ENCODE measurements around the gene GGTLC3. TPM values are rescaled to one million over a fixed set of nuclear protein-coding genes. Genes with fewer than 3 reads are reported as not detected.
"Not testable (repeated sequence)": the region's sequence is repeated elsewhere in the genome, so short reads cannot be mapped to it uniquely, and the experiment has no call there.

The GGTLC3 gene
- total RNA-seq, 2 donors from 2014 or later: not detected

- not testable (repeated sequence) for H3K4me3 Mint-ChIP-seq; DNase-seq; H3K9me3 Mint-ChIP-seq; H3K27me3 Mint-ChIP-seq (ENCODE audit: low read depth); H3K36me3 Mint-ChIP-seq (ENCODE audit: insufficient read depth in 2 of 2); H3K27ac Mint-ChIP-seq; H3K4me1 Mint-ChIP-seq (ENCODE audit: low read depth); ATAC-seq (replicated peaks in 1 of 2)
These were observed 15.7 kb upstream of the GGTLC3 start for GRCh38 chr22:18533633-18534032.

GRCh38 chr22:18529416-18530145 is 11.6 kb upstream of the GGTLC3 start:
- not testable (repeated sequence) for H3K36me3 Mint-ChIP-seq (ENCODE audit: insufficient read depth in 2 of 2); H3K27me3 Mint-ChIP-seq (ENCODE audit: low read depth); DNase-seq; H3K4me3 Mint-ChIP-seq; H3K4me1 Mint-ChIP-seq (ENCODE audit: low read depth); H3K27ac Mint-ChIP-seq; H3K9me3 Mint-ChIP-seq
- peak; percentile 14 to 15 for ATAC-seq (replicated peaks in 1 of 2)

GRCh38 chr22:18528597-18529415 is 10.8 kb upstream of the GGTLC3 start:
- ATAC-seq (replicated peaks in 1 of 2) (peak; percentile 82 to 83), DNase-seq (peak; percentile 85 to 94)
- H3K36me3 Mint-ChIP-seq (ENCODE audit: insufficient read depth in 2 of 2); H3K9me3 Mint-ChIP-seq; H3K27me3 Mint-ChIP-seq (ENCODE audit: low read depth); H3K27ac Mint-ChIP-seq; H3K4me1 Mint-ChIP-seq (ENCODE audit: low read depth): not testable (repeated sequence)
- peak overlapping the region in 1 of 2 donors; percentile 52 for H3K4me3 Mint-ChIP-seq

- ATAC-seq (replicated peaks in 1 of 2): peak; percentile 18 to 21
- not testable (repeated sequence) for H3K4me1 Mint-ChIP-seq (ENCODE audit: low read depth); DNase-seq; H3K9me3 Mint-ChIP-seq; H3K27ac Mint-ChIP-seq; H3K27me3 Mint-ChIP-seq (ENCODE audit: low read depth); H3K36me3 Mint-ChIP-seq (ENCODE audit: insufficient read depth in 2 of 2)
- peak within 1 kb of the TSS in 1 of 2 donors; percentile 34 for H3K4me3 Mint-ChIP-seq
These were observed 10.0 kb upstream of the GGTLC3 start, which contains the start of gene TMEM191B for GRCh38 chr22:18527752-18528596. Gene TMEM191B, plus strand, starts transcription at chr22:18527802. Its CDS starts 179 bp downstream, at chr22:18527981.

- not testable (repeated sequence) for H3K27me3 Mint-ChIP-seq (ENCODE audit: low read depth); H3K9me3 Mint-ChIP-seq; ATAC-seq (replicated peaks in 1 of 2); DNase-seq; H3K36me3 Mint-ChIP-seq (ENCODE audit: insufficient read depth in 2 of 2); H3K4me3 Mint-ChIP-seq; H3K4me1 Mint-ChIP-seq (ENCODE audit: low read depth); H3K27ac Mint-ChIP-seq
These were observed 5.4 kb upstream of the GGTLC3 start for GRCh38 chr22:18523328-18523727.

DNA sequence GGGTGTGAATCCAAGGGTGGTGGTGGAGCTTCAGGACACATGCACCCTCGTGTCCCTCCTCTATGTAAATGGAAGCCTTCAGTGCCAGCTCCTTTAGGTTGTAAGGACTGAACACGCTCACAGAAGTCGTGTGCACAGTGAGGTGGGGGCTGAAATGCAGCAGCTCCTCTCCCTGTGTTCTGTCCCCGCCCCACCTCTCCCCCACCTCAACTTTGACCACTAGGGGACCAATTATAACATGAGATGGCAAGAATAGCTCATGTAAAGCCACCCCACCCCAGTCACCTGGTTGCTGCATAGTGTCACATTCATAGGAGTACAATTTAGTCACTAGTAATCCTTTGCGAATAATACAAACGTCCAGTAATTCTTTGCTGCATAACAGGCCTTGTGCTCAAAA is 4.8 kb upstream of the GGTLC3 start:
- not testable (repeated sequence) for DNase-seq; H3K9me3 Mint-ChIP-seq; H3K27me3 Mint-ChIP-seq (ENCODE audit: low read depth); H3K27ac Mint-ChIP-seq; H3K4me1 Mint-ChIP-seq (ENCODE audit: low read depth); ATAC-seq (replicated peaks in 1 of 2); H3K4me3 Mint-ChIP-seq; H3K36me3 Mint-ChIP-seq (ENCODE audit: insufficient read depth in 2 of 2)

DNA sequence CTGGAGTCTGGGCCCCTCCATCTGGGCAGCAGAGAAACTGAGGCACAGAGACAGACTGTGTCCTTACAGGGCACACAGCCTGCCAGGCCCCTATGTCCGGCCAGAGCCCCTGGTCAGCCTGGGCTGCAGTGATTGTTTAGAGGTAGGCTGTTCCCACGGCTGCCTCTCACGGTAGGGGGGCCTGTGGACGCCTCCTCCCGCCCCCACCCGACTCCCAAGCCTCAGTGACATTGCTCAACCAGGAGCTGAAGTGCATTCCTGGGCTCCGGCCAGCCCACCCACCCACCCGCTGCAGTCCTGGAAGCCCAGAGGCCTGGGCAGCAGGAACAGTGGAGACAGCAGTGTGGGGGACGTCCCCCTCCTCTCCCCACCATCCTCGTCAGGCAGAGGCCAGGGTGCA is 4.5 kb downstream of the GGTLC3 start:
- not testable (repeated sequence) for H3K27me3 Mint-ChIP-seq (ENCODE audit: low read depth); H3K4me1 Mint-ChIP-seq (ENCODE audit: low read depth); H3K4me3 Mint-ChIP-seq; H3K27ac Mint-ChIP-seq; H3K36me3 Mint-ChIP-seq (ENCODE audit: insufficient read depth in 2 of 2); H3K9me3 Mint-ChIP-seq; DNase-seq; ATAC-seq (replicated peaks in 1 of 2)

- not testable (repeated sequence) for H3K27me3 Mint-ChIP-seq (ENCODE audit: low read depth); H3K27ac Mint-ChIP-seq; H3K4me3 Mint-ChIP-seq; DNase-seq; H3K4me1 Mint-ChIP-seq (ENCODE audit: low read depth); ATAC-seq (replicated peaks in 1 of 2); H3K36me3 Mint-ChIP-seq (ENCODE audit: insufficient read depth in 2 of 2); H3K9me3 Mint-ChIP-seq
These were observed 5.6 kb downstream of the GGTLC3 start for GRCh38 chr22:18512378-18512777.

- H3K36me3 Mint-ChIP-seq (ENCODE audit: insufficient read depth in 2 of 2); H3K27ac Mint-ChIP-seq; H3K9me3 Mint-ChIP-seq; H3K4me1 Mint-ChIP-seq (ENCODE audit: low read depth); ATAC-seq (replicated peaks in 1 of 2); H3K4me3 Mint-ChIP-seq; DNase-seq; H3K27me3 Mint-ChIP-seq (ENCODE audit: low read depth): not testable (repeated sequence)
These were observed 6.6 kb downstream of the GGTLC3 start for GRCh38 chr22:18511327-18511726.

DNA sequence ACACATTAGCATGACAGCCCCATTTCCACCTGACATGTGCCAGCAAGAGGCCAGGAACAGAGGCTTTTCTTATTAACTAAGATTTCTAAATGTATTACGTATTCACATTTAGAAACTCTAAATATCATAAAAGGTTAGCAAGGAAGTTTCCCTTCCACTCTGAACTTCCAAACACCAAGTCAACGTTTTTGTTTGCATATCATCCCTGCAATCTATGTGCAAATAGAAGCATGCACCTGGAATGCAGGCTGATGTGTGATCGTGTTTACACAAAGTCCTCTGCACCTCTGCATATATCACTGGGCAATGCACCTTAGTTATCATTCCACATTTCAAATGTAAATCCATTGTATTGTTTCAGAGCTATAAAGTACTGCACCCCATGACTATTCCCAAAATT is 21.7 kb downstream of the GGTLC3 start:
- not testable (repeated sequence) for H3K36me3 Mint-ChIP-seq (ENCODE audit: insufficient read depth in 2 of 2); H3K27me3 Mint-ChIP-seq (ENCODE audit: low read depth); H3K4me1 Mint-ChIP-seq (ENCODE audit: low read depth); ATAC-seq (replicated peaks in 1 of 2); H3K9me3 Mint-ChIP-seq; DNase-seq; H3K27ac Mint-ChIP-seq; H3K4me3 Mint-ChIP-seq

Measured in activated T-cell treated with anti-CD3 and anti-CD28 coated beads, Interleukin-2, amount 50 U/mL, for 72 hours (primary cell).